Uterus (tissue), 4 donors: Measurements from ENCODE around the gene BABAM2. TPM values are rescaled to one million over a fixed set of nuclear protein-coding genes. Genes with fewer than 3 reads are reported as not detected.
A peak's percentile ranks its signal among the peaks of the same experiment; 100 is the strongest.

Experiments
- DNase-seq, 2 donors: peaks; one replicate each; pipeline ENCODE4 v3.0.0-alpha.2; 2019 to 2020
- H3K27ac ChIP-seq, 2 donors: fragments of 200-600 bp; sonication (generic); 1 replicate in 1 of 2; 2 replicates in 1 of 2; pipeline ENCODE4 v1.5.1; 2016 to 2018
- H3K27me3 ChIP-seq, 2 donors: fragments of 200-600 bp; sonication (generic); one replicate each; pipeline ENCODE4 v1.5.1; 2018 to 2019; ENCODE audit warnings: control low read depth in 1 of 2
- H3K36me3 ChIP-seq, 2 donors: fragments of 200-600 bp; sonication (generic); one replicate each; pipeline ENCODE4 v1.5.1; 2019; ENCODE audit warnings: control low read depth in 1 of 2
- H3K4me1 ChIP-seq, 2 donors: fragments of 200-600 bp; sonication (generic); one replicate each; pipeline ENCODE4 v1.5.1; 2018 to 2019; ENCODE audit warnings: control low read depth in 1 of 2
- H3K4me3 ChIP-seq, 2 donors: fragments of 200-600 bp; sonication (generic); 1 replicate in 1 of 2; 2 replicates in 1 of 2; pipeline ENCODE4 v1.5.1; 2018 to 2019; ENCODE audit warnings: mild to moderate bottlenecking in 1 of 2
- H3K9me3 ChIP-seq, 2 donors: fragments of 200-600 bp; sonication (generic); one replicate each; pipeline ENCODE4 v1.5.1; 2019; ENCODE audit warnings: control low read depth in 1 of 2
- CTCF ChIP-seq, 4 experiments: fragments of 200-600 bp in 2 of 4; fragments of 450-650 bp in 2 of 4; sonication (generic) in 2 of 4; IDR thresholded peaks; one replicate each; pipeline ENCODE4 v1.5.1; 2016 to 2019; ENCODE audit warnings: antibody characterized with exemption in 4 of 4, mild to moderate bottlenecking in 2 of 4, moderate library complexity in 1 of 4
- POLR2A ChIP-seq, 2 donors: fragments of 450-650 bp; IDR thresholded peaks; one replicate each; pipeline ENCODE4 v1.6.1; 2016; ENCODE audit warnings: antibody characterized with exemption in 2 of 2, mild to moderate bottlenecking in 1 of 2, moderate library complexity in 1 of 2
- intact Hi-C: fragments of 100-400 bp; cut with DNase I; formaldehyde crosslinking; loops from one replicate; pipeline ENCODE4 v1.15.1; 2023; ENCODE audit warnings: low total_unique reads
- total RNA-seq, 4 donors: library from RNA; depleted of rRNA in 3 of 4; stranded (reverse); fragments of >200 nt in 3 of 4; gene quantifications; one replicate each; pipeline versions ENCODE4 v1.1.0 to v1.2.4, GENCODE V29; 2014 to 2023
- donor health status: DM: yes; HTN: yes; CAD: no.

The BABAM2 gene
- total RNA-seq, 4 donors from 2014 or later: 24.1 to 62.1 (median 32.5) TPM

- Histone ChIP-seq H3K4me1 (peaks cover 0 to 7% of the 10 kb centered on the region in 2 donors), H3K27ac (peak overlapping the region; percentile 96), H3K27me3 (no peaks in the 10 kb centered on the region), H3K4me3 (peak overlapping the region; percentile 78 to 81), H3K36me3 (no peaks in the 10 kb centered on the region), H3K9me3 (no peaks in the 10 kb centered on the region)
- intact Hi-C loops: loop anchor here (10.0 kb wide), 1 partner anchor 505 kb away; the partner anchor contains the start of gene FOSL2
- TF ChIP-seq POLR2A (IDR thresholded peaks at IDR 0.05): no peak
- no peak for TF ChIP-seq CTCF (IDR thresholded peaks at IDR 0.05)
- DNase-seq: peak in 1 of 2 donors; percentile 32
Measured at GRCh38 chr2:27889774-27890145, 769 bp upstream of the BABAM2 start.

DNA sequence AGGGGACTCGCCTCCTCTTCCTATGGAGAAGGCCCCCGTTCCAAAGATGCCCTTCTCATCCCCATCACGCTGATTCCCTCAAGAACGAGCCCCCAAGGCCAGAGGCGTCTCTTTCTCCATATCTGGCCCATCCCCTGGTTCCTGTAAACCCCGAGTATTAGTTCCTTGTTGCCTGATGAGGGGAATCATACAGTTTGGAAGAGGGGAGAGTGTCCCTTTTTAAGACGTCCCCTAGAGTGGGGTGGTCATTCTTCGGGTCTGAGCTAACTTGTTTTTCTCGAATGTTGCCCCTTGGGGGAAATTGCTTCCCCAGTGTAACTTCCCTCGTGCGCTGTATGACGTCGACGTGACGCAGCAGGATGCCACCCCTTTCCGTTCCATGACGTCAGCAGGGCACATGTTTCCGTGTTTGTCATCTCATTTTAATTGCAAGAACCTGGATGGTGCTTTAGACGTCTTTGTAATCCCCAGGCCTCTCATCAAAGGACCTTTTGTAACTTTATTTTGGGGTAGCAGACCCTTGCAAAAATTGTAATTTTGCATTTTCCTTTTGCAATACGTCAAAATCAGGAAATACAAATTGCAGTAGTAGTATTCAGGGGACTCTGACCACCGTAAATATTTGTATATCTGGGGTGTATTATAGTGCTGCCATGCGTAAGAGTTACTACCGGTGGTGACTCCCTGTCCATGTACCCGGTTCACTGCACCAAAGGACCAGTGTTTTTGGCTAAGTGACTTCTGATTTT lies 569 bp downstream of the BABAM2 start:
- Histone ChIP-seq H3K36me3 (no peaks in the 10 kb centered on the region), H3K4me3 (peak overlapping the region; percentile 78 to 81), H3K27me3 (no peaks in the 10 kb centered on the region), H3K4me1 (peaks cover 0 to 7% of the 10 kb centered on the region in 2 donors), H3K9me3 (no peaks in the 10 kb centered on the region), H3K27ac (peak overlapping the region; percentile 96)
- peak; percentile 78 to 85 for DNase-seq
- TF ChIP-seq POLR2A (IDR thresholded peaks at IDR 0.05) (peak in 1 of 2 donors; percentile 18), CTCF (IDR thresholded peaks at IDR 0.05) (no peak)
- intact Hi-C loops: loop anchor here (10.0 kb wide), 1 partner anchor 504 kb away; the partner anchor contains the start of gene FOSL2

GRCh38 chr2:27891673-27892105 lies 1.2 kb downstream of the BABAM2 start:
- H3K27me3 ChIP-seq: no peaks in the 10 kb centered on the region
- H3K27ac ChIP-seq: peak overlapping the region; percentile 96
- H3K36me3 ChIP-seq: no peaks in the 10 kb centered on the region
- H3K4me3 ChIP-seq: no peak overlapping the region
- H3K4me1 ChIP-seq: peaks cover 0 to 7% of the 10 kb centered on the region in 2 donors
- TF ChIP-seq POLR2A (IDR thresholded peaks at IDR 0.05) (no peak), CTCF (IDR thresholded peaks at IDR 0.05) (no peak)
- intact Hi-C loops: loop anchor here (10.0 kb wide), 1 partner anchor 503 kb away; the partner anchor contains the start of gene FOSL2
- DNase-seq: no peak
- H3K9me3 ChIP-seq: no peaks in the 10 kb centered on the region

- Histone ChIP-seq H3K4me1 (peaks cover 0 to 7% of the 10 kb centered on the region in 2 donors), H3K36me3 (no peaks in the 10 kb centered on the region), H3K27me3 (no peaks in the 10 kb centered on the region), H3K4me3 (no peak overlapping the region), H3K9me3 (no peaks in the 10 kb centered on the region), H3K27ac (no peak overlapping the region)
- no peak for TF ChIP-seq POLR2A (IDR thresholded peaks at IDR 0.05)
- TF ChIP-seq CTCF (IDR thresholded peaks at IDR 0.05): no peak
- intact Hi-C loops: loop anchor here (10.0 kb wide), 1 partner anchor 502 kb away; the partner anchor contains the start of gene FOSL2
- DNase-seq: no peak
Measured at GRCh38 chr2:27893006-27893405, 2.5 kb downstream of the BABAM2 start.

GRCh38 chr2:27897717-27898116 lies 7.2 kb downstream of the BABAM2 start:
- H3K9me3 ChIP-seq: no peaks in the 10 kb centered on the region

More at GRCh38 chr2:27897717-27898116, 7.2 kb downstream of the BABAM2 start:
- H3K27me3 ChIP-seq: no peaks in the 10 kb centered on the region
- no peak overlapping the region for H3K4me3 ChIP-seq
- H3K27ac ChIP-seq: no peak overlapping the region
- intact Hi-C loops: loop anchor here (10.0 kb wide), 1 partner anchor 497 kb away; the partner anchor contains the start of gene FOSL2
- no peak for DNase-seq
- no peaks in the 10 kb centered on the region for H3K36me3 ChIP-seq
- peaks cover 0 to under 1% of the 10 kb centered on the region in 2 donors for H3K4me1 ChIP-seq
- TF ChIP-seq CTCF (IDR thresholded peaks at IDR 0.05) (no peak), POLR2A (IDR thresholded peaks at IDR 0.05) (no peak)
